Body of pancreas (tissue), 4 donors: ENCODE data around the gene BZW2.

Experiments used
- POLR2A ChIP-seq, 3 donors: fragments of 450-650 bp; IDR thresholded peaks; one replicate each; pipeline ENCODE4 v1.6.1; 2016; ENCODE audit warnings: antibody characterized with exemption in 3 of 3, mild to moderate bottlenecking in 2 of 3
- TF ChIP-seq, protein P1 (sequence below), 7 experiments: fragments of 450-650 bp in 4 of 7; fragments of 200-600 bp in 3 of 7; sonication (generic) in 3 of 7; IDR thresholded peaks; one replicate each; pipeline ENCODE4 v1.5.1; 2016 to 2019; ENCODE audit warnings: antibody characterized with exemption in 7 of 7

DNA sequence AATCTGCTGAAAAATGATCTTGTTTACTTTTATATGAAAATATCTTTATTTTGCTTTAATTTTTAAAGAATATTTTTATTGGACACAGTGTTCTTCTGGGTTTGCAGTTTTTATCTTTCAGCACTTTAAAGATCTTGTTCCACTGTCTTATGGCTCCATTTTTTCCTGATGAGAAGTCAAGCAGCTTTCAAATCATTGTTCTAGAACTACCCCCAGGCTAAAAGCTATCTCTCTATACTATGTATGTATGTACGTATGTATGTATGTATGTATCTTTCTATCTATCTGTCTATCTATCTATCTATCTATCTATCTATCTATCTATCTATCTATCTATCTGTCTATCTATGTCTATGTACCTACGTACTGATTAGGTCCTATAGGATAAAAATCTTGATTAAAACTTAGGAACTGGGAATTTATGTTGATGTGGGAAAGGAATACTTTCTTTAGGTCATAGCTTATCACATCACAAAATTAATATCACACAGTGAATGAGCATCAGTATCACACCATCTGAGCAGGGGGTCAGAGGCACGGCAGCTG is 72.2 kb downstream of the BZW2 start:
- TF ChIP-seq, protein P1, sequence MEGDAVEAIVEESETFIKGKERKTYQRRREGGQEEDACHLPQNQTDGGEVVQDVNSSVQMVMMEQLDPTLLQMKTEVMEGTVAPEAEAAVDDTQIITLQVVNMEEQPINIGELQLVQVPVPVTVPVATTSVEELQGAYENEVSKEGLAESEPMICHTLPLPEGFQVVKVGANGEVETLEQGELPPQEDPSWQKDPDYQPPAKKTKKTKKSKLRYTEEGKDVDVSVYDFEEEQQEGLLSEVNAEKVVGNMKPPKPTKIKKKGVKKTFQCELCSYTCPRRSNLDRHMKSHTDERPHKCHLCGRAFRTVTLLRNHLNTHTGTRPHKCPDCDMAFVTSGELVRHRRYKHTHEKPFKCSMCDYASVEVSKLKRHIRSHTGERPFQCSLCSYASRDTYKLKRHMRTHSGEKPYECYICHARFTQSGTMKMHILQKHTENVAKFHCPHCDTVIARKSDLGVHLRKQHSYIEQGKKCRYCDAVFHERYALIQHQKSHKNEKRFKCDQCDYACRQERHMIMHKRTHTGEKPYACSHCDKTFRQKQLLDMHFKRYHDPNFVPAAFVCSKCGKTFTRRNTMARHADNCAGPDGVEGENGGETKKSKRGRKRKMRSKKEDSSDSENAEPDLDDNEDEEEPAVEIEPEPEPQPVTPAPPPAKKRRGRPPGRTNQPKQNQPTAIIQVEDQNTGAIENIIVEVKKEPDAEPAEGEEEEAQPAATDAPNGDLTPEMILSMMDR (IDR thresholded peaks at IDR 0.05), result no peak
- no peak for TF ChIP-seq POLR2A (IDR thresholded peaks at IDR 0.05)
